B cell (primary cell): Measurements from ENCODE around the gene MESP1. TPM values are rescaled to one million over a fixed set of nuclear protein-coding genes. Genes with fewer than 3 reads are reported as not detected.
A peak's percentile ranks its signal among the peaks of the same experiment; 100 is the strongest.

Experiments
- ATAC-seq: fragments of 200-7000 bp; cut with Tn5 transposase; one replicate; pipeline ENCODE4 v1.10.0; 2021; ENCODE audit warnings: low read depth, mild to moderate bottlenecking, moderate number of reproducible peaks, moderate library complexity
- CTCF ChIA-PET: fragments of 350-600 bp; sonication (Branson Sonifier 250); formaldehyde crosslinking; loops from one replicate; lab custom pipeline; 2021; ENCODE audit warnings: antibody characterized with exemption, inconsistent platforms; lab: Charles Lee
- POLR2A ChIA-PET: fragments of 350-600 bp; sonication (Branson Sonifier 250); formaldehyde crosslinking; loops from one replicate; lab custom pipeline; 2021; ENCODE audit warnings: antibody characterized with exemption; lab: Charles Lee
- DNase-seq: peaks from one replicate; pipeline ENCODE4 v3.0.0; 2013
- H2AFZ ChIP-seq: 2 replicates; pipeline ENCODE4 v1.6.1; 2012; ENCODE audit warnings: mild to moderate bottlenecking, low read depth, low read length; ENCODE audit not compliant: insufficient read depth, poor library complexity, severe bottlenecking
- H3K27ac ChIP-seq, 2 donors: 1 replicate in 1 of 2; 2 replicates in 1 of 2; pipeline ENCODE4 v1.5.1; 2012 to 2013; ENCODE audit warnings: low read length in 2 of 2, mild to moderate bottlenecking in 2 of 2, moderate library complexity in 1 of 2
- H3K27me3 ChIP-seq, 4 experiments: fragments of 200-600 bp in 1 of 4; sonication (generic) in 1 of 4; replicated peaks in 1 of 4; 1 replicate in 2 of 4; 2 replicates in 2 of 4; pipeline versions ENCODE4 v1.6.1 to v1.7.0; 2013 to 2016; ENCODE audit warnings: low read length in 3 of 4, mild to moderate bottlenecking in 2 of 4, mixed read lengths in 1 of 4, moderate library complexity in 1 of 4; ENCODE audit not compliant: insufficient read depth in 4 of 4, control insufficient read depth in 3 of 4; ENCODE audit errors: control extremely low read depth in 1 of 4
- H3K36me3 ChIP-seq, 2 experiments: replicated peaks in 1 of 2; 1 replicate in 1 of 2; 2 replicates in 1 of 2; pipeline versions ENCODE4 v1.6.1 to v1.7.1; 2013; ENCODE audit warnings: low read length in 1 of 2; ENCODE audit not compliant: insufficient read depth in 2 of 2, control insufficient read depth in 1 of 2; ENCODE audit errors: control extremely low read depth in 1 of 2, extremely low read depth in 1 of 2
- H3K4me1 ChIP-seq, 2 donors: fragments of 200-600 bp in 1 of 2; sonication (generic) in 1 of 2; 1 replicate in 1 of 2; 2 replicates in 1 of 2; pipeline versions ENCODE4 v1.5.1 to v1.6.1; 2013 to 2017; ENCODE audit warnings: low read length in 2 of 2; ENCODE audit not compliant: control insufficient read depth in 2 of 2, insufficient read depth in 2 of 2
- H3K4me2 ChIP-seq: replicated peaks from 2 replicates; pipeline ENCODE3; 2012; ENCODE audit warnings: mild to moderate bottlenecking, low read depth, low read length; ENCODE audit not compliant: poor library complexity, severe bottlenecking
- H3K4me3 ChIP-seq, 5 experiments: fragments of 200-600 bp in 1 of 5; sonication (generic) in 1 of 5; 1 replicate in 3 of 5; 2 replicates in 2 of 5; pipeline versions ENCODE4 v1.5.1 to v1.7.0; 2011 to 2016; ENCODE audit warnings: low read length in 4 of 5, mild to moderate bottlenecking in 4 of 5, low read depth in 2 of 5, control low read depth in 1 of 5, moderate library complexity in 1 of 5; ENCODE audit not compliant: insufficient read depth in 1 of 5; ENCODE audit errors: control extremely low read depth in 1 of 5, extremely low read depth in 1 of 5
- H3K79me2 ChIP-seq: fragments of 200-600 bp; sonication (generic); one replicate; pipeline ENCODE4 v1.6.0; 2016; ENCODE audit warnings: low read length; ENCODE audit not compliant: control insufficient read depth, insufficient read depth
- H3K9ac ChIP-seq: fragments of 200-600 bp; sonication (generic); 2 replicates; pipeline ENCODE4 v1.6.1; 2017; ENCODE audit warnings: mild to moderate bottlenecking, low read length, moderate library complexity
- H3K9me3 ChIP-seq, 3 donors: one replicate each; pipeline versions ENCODE4 v1.6.1 to v1.7.1; 2013; ENCODE audit warnings: low read length in 2 of 3; ENCODE audit not compliant: control insufficient read depth in 2 of 3, insufficient read depth in 1 of 3; ENCODE audit errors: control extremely low read depth in 1 of 3
- H4K20me1 ChIP-seq: 2 replicates; pipeline ENCODE4 v1.6.0; 2012; ENCODE audit warnings: mild to moderate bottlenecking, low read length; ENCODE audit not compliant: insufficient read depth, control insufficient read depth, poor library complexity, severe bottlenecking
- H3K27ac Mint-ChIP-seq: one replicate; pipeline ENCODE4 v1.8.0; 2021; ENCODE audit warnings: mixed read lengths
- H3K27me3 Mint-ChIP-seq: one replicate; pipeline ENCODE4 v1.8.0; 2021; ENCODE audit warnings: mixed read lengths
- H3K4me1 Mint-ChIP-seq: one replicate; pipeline ENCODE4 v1.8.0; 2021; ENCODE audit warnings: mixed read lengths
- H3K4me3 Mint-ChIP-seq: one replicate; pipeline ENCODE4 v1.8.0; 2021; ENCODE audit warnings: mixed read lengths
- H3K9me3 Mint-ChIP-seq: one replicate; pipeline ENCODE4 v1.8.0; 2022; ENCODE audit warnings: mixed read lengths; ENCODE audit not compliant: insufficient read depth
- CTCF ChIP-seq: fragments of 200-600 bp; IDR thresholded peaks from one replicate; pipeline ENCODE4 v1.8.0; 2022; ENCODE audit warnings: antibody characterized with exemption, mild to moderate bottlenecking
- EZH2 ChIP-seq: IDR thresholded peaks from 2 replicates; pipeline ENCODE4 v1.6.1; 2012; ENCODE audit warnings: borderline replicate concordance, low read depth, mild to moderate bottlenecking, moderate library complexity, low read length; ENCODE audit not compliant: insufficient read depth, poor library complexity, severe bottlenecking
- WGBS: methylation state at CpG from one replicate; pipeline ENCODE4 v1.1.5; 2013; ENCODE audit warnings: missing lambda C conversion rate; ENCODE audit not compliant: insufficient coverage; 5-methylcytosine and 5-hydroxymethylcytosine counted together
- intact Hi-C: fragments of 100-400 bp; cut with micrococcal nuclease; formaldehyde crosslinking; loops from one replicate; pipeline ENCODE4 v1.10.0; 2022
- polyA plus RNA-seq: library from polyadenylated mRNA; depleted of rRNA; stranded (reverse); fragments of >200 nt; gene quantifications from 2 replicates; pipeline ENCODE4 v1.2.3, GENCODE V29; 2012
- total RNA-seq, 2 donors: library from RNA; stranded (reverse); fragments of 120-200 nt in 1 of 2; gene quantifications; 1 replicate in 1 of 2; 2 replicates in 1 of 2; pipeline versions ENCODE4 v1.2.3 to v1.2.4, GENCODE V29; 2013 to 2022

Gene MESP1
- total and polyA plus RNA-seq, 2 donors (not counting 1 experiment from before 2014, with no cell fraction given): 0.25 to 0.49 TPM

DNA sequence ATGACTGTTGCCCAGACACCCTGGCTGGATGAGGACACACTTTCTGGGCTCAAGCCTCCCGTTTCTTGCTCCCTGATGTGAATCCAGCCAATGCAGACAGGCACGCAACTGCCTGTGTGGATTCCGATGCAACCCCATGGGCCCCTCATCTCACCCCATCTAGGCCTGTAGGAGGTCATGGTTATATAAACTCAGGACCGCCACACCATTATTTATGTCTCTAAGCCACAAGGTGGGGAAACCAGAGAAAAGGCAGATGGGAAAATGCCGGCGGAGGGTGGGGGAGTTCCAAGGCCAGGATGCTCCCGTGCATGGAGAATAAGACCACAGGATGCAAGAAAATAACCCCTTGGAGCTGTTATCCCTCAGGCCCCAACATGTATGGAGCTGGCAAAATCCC is 2.0 kb downstream of the MESP1 start:
- intact Hi-C loops: no loop called here
- POLR2A ChIA-PET: no interaction called here
- Histone ChIP-seq H4K20me1 (no peaks in the 10 kb centered on the region), H2AFZ (no peak overlapping the region), H3K27me3 (peaks cover 0 to 8% (median 3%) of the 10 kb centered on the region in 4 experiments), H3K9ac (no peak overlapping the region), H3K9me3 (no peaks in the 10 kb centered on the region), H3K79me2 (no peaks in the 10 kb centered on the region), H3K4me3 (no peak overlapping the region), H3K4me1 (peaks cover 11 to 13% of the 10 kb centered on the region in 2 donors), H3K36me3 (no peaks in the 10 kb centered on the region), H3K4me2 (no peak overlapping the region), H3K27ac (no peak overlapping the region)
- no peak for DNase-seq
- no peak overlapping the region for H3K27ac Mint-ChIP-seq
- H3K9me3 Mint-ChIP-seq: no peaks in the 10 kb centered on the region
- no peak for ATAC-seq
- no peak for TF ChIP-seq CTCF
- TF ChIP-seq EZH2: no peak
- peaks cover 6% of the 10 kb centered on the region for H3K4me1 Mint-ChIP-seq
- peaks cover 13% of the 10 kb centered on the region for H3K27me3 Mint-ChIP-seq
- CTCF ChIA-PET: interaction anchor here (1.4 to 5.6 kb wide), 3 partner anchors 8 to 126 kb away, joined by 4 to 24 read pairs (median 21); no protein-coding TSS in a partner anchor
- WGBS: 93% methylated on average over 5 of the region's 7 CpGs
- peak overlapping the region; percentile 84 for H3K4me3 Mint-ChIP-seq

DNA sequence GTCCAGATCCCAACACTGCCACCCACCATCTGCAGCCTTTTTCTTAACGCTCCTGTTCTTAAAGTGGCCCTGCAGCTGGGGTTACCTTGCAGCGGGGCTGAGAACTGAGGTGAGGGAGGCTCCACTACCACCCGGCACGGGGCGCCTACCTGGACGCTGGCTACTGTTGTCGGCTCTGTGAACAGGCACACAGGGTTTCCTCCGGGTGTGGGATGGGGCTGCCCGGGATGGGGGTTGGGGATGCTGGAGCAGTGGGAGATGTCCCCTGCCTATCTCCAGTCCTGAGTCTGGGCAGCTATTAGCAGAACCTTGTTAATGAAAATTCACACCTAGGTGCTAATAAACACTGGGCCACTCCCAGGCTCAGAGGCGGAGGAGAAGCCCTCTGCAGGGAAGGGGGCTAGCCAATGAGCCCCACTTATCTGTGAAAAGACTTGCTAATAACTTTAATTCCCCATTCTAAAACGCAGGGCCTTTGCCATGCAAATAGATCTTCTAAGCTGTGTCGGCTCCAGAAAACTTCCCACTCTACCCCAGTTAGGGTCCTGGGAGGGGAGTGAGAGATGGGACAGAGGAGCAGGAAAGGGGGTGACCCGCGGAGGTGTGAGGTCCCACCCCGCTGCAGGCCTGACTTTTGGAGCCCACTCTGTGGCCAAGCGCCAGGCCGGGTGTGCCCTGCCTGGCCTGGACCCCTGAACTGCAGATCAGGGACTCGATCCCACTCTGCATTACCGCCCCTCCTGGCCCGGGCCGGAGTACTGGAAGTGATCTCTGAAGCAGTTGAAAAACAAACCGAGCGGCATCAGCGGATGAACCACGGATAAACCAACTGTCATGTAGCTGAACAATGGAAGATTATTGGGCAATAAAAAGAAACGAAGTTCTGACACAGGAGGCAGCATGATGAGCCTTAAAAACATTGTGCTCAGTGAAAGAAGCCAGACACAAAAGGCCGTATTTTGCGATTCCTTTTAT is 3.1 kb downstream of the MESP1 start:
- no peak overlapping the region for H3K27ac Mint-ChIP-seq
- 88% methylated on average over 24 of the region's 28 CpGs for WGBS
- H3K9me3 Mint-ChIP-seq: no peaks in the 10 kb centered on the region

More for the DNA sequence above, 3.1 kb downstream of the MESP1 start:
- no peak overlapping the region for H3K4me3 ChIP-seq
- ChIA-PET CTCF (interaction anchor here (1.3 to 5.6 kb wide), 2 partner anchors 7 to 13 kb away, joined by 4 to 21 read pairs; no protein-coding TSS in a partner anchor), POLR2A (no interaction called here)
- peaks cover 0 to 8% (median 3%) of the 10 kb centered on the region in 4 experiments for H3K27me3 ChIP-seq
- ATAC-seq: no peak
- no peaks in the 10 kb centered on the region for H3K79me2 ChIP-seq
- Mint-ChIP-seq H3K4me1 (peaks cover 6% of the 10 kb centered on the region), H3K27me3 (peaks cover 13% of the 10 kb centered on the region), H3K4me3 (peak overlapping the region; percentile 84)
- H2AFZ ChIP-seq: no peak overlapping the region
- TF ChIP-seq CTCF: no peak
- TF ChIP-seq EZH2: no peak
- H3K9ac ChIP-seq: no peak overlapping the region
- no peaks in the 10 kb centered on the region for H3K9me3 ChIP-seq
- H3K4me2 ChIP-seq: no peak overlapping the region
- peaks cover 11 to 13% of the 10 kb centered on the region in 2 donors for H3K4me1 ChIP-seq
- DNase-seq: no peak
- H3K36me3 ChIP-seq: no peaks in the 10 kb centered on the region
- no peak overlapping the region for H3K27ac ChIP-seq
- no peaks in the 10 kb centered on the region for H4K20me1 ChIP-seq
- intact Hi-C loops: no loop called here
